GM18868 (cell line): ENCODE measurements around the gene PRM2.

Experiments used
- ATAC-seq: cut with Tn5 transposase; IDR thresholded peaks from one replicate; pipeline ENCODE4 v1.9.1; 2021; ENCODE audit warnings: mild to moderate bottlenecking, moderate library complexity; ENCODE audit not compliant: unreplicated experiment

Gene PRM2

DNA sequence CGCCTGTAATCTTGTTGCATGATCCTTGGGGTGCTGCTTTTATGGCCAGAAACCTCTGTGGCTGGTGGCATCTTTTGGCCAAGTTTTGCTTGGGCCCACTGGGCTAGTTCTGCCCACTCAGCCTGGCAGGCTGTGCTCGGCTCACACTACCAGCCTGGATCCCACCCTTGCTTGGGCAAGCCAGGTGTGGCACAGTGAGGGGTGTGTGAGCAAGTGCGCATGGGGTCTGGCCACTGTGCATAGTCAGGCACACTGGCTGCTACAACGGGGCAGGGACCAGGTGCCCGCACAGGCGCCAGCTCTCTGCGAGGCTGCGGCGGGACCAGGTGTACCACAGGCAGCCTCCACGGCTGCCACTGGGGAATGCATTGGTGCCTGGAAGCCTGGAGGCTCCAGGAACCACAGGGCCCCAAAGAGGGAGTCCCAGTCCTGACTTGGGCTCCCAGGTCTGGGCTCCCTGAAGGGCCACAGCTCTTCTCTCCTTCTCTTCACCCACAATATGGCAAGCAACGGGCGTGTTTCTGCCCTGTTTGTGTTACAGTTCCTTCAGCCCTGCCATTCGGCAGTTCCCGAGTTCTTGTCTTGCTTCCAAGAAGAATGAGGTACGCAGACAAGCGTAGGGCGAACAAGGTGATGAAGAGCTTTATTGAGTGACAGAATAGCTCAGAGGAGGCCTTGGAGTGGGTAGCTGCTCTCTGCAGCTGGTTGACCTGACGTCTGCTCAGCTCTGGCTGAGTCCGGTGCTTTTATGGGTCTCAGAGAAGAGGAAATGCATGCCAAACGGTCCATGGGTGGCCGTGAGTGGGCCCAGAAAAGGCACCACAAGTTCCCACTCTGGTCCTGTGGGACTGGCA lies 31.6 kb upstream of the PRM2 start:
- no peak for ATAC-seq

DNA sequence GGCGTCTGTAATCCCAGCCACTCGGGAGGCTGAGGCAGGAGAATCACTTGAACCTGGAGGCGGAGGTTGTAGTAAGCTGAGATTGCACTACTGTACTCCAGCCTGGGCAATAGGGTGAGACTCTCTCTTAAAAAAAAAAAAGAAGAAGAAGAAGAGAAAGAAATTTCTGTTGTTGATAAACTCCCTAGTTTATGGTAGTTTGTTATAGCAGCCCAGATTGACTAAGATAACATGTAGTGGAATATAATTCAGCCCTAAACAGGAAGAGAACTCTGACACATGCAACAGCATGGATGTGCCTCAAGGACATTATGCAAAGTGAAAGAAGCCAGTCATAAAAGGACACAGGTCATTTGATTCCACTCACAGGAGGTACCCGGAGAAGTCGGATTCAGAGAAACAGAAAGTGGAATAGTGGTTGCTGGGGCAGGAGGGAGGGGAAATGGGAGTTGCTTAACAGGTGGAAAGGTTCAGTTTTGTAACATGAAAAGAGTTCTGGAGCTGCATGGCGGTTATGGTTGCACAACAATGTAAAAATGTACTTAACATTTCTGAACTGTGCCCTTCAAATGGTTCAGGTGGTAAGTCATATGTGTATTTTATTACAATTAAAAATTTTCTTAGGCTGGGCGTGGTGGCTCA lies 30.8 kb upstream of the PRM2 start:
- no peak for ATAC-seq

DNA sequence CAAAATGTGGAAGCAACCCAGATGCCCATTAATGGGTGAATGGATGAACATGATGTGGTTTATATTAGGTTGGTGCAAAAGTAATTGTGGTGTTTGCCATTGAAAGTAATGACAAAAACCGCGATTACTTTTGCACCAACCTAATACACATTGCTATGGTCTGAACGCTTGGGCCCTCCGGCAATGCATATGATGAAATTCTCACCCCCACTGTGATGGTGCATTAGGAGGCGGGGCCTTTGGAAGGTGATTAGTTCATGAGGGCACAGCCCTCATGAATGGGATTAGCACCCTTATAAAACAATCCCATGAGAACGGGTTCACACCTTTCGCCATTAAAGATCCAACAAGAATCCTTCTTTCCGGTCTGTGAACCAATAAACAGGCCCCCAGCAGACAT lies 30.1 kb upstream of the PRM2 start:
- ATAC-seq: no peak

DNA sequence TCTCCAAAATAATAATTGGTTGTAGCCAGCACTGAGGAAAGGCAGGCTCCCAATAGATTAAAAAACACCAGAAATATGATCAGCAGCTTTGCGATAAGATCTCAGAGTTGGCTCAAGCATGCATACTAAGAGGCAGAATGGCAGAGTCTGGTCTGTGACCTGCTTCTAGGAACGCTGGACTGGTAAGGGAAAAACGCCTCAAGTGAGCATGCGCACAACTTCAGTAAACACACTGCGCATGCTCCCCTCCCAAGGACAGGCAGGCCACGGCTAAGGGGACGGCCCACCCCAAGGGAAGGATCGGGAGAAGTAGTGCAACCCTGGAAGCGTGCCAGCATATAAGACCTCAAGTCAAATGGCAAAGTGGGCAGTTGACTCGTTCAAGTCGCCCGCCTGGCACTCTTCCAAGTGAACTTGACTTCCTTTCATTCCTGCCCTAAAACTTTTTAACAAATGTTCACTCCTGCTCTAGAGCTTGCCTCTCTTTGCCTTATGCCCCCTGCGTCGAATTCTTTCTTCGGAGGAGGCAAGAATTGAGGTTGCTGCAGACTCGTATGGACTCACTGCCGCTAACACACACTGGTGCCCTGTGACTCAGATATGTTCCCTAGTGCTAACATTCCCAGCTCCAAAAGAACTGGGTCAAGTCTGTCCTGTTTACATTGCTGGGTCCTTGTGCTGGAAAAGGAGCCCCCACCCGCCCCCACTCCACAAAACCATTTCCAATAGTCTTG lies 27.3 kb upstream of the PRM2 start:
- no peak for ATAC-seq

DNA sequence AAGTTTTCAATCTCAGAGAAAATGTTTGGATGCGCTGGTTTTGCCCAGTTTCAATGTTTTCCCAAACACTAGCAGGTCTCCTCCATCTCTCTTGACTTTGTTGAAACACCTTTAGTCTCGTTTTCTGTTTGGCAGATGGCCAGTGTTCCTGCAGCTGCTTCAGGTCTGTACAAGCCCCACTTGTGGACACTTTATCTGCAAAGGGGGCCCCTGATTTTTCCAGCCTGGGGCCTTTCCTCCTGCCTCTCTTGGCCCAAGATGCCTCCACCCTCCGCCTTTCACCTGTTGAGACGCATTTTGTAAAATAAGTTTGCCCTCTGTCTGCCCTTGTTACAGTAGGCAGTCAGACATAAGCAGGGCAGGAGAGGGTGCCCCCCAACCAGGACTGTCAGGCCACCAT lies 26.7 kb upstream of the PRM2 start:
- no peak for ATAC-seq

DNA sequence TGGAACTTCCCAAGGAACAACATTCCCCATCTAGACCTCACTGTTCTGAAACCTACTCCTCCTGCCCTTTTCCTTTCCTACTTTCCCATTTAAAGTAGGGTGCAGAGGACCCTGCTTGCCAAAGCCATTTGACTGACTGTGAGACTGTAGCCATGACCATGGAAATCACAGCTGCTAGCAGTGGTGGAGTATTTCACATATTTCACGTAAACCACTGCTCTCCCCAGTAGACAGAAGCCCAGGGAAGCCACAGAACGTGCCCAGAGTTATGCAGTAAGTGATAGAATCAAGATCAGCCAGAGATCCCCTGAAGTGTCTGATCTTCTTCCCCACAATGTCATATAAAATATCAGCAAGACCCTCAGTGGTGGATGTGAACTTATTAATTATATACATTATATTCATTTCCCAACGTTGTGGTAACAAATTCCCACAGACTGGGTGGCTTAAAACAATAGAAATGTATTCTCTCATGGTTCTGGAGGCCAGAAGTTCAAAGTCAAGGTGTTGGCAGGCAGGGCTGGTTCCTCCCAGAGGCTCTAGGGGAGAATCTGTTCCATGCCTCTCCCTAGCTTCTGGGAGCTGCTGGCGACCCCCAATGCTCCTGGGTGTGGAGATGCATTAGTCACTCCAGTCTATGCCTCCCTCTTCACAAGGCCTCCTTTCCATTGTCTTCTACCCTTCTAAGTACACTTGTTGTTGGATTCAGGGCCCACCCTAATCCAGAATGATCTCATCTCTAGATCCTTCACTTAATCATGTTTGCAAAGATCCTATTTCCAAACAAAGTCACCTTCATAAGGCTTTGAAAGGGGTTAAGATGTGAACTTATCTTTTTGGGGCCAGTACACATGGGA lies 25.6 kb upstream of the PRM2 start:
- no peak for ATAC-seq

DNA sequence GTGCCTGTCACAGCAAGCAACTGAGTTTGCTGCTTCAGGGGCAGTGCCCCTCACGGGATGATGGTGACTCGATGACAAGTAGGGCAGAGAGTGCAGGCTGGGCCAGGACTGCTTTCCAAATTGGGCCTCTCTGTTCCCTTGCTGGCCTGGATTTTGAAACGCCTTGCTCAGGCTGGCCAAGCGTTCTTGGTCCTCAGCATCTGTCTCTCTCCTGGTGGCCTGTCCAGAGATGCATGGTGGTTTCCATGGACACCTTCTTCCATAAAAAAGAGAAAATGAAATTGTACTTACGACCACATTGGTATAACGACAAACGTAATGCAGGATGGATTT lies 24.2 kb upstream of the PRM2 start:
- no peak for ATAC-seq

DNA sequence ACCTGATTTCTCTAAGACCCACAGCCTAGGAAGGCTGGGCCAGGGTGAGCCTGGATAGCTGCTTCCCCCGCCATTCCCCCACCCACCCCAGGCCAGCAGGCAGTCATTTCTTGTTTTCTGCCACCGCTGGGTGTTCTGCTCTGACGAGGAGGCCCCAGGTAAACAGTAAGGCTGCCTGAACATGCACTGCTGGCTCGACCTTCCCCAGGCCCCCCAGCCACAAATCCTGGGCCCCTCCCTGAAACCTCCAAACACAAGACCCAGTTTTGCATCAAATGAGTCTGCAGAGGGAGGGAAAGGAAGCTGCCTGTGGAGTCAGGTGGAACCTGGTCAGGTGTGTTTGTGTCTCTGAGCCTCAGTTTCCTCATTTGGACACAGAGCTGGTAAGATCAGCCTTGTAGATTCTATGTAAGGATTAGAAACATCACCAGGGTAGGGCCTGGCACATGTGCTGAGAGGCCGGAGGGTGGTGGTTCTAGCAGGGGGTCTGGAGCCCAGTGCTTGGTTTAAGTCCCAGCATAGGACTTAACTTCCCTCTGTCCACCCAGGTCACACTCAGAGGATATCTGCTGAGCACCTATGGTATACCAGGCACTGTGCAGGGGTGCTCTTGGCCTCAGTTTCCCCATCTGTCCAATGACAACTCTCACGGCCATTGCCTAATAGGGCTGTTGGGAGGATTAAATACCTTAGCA lies 23.7 kb upstream of the PRM2 start:
- ATAC-seq: no peak

DNA sequence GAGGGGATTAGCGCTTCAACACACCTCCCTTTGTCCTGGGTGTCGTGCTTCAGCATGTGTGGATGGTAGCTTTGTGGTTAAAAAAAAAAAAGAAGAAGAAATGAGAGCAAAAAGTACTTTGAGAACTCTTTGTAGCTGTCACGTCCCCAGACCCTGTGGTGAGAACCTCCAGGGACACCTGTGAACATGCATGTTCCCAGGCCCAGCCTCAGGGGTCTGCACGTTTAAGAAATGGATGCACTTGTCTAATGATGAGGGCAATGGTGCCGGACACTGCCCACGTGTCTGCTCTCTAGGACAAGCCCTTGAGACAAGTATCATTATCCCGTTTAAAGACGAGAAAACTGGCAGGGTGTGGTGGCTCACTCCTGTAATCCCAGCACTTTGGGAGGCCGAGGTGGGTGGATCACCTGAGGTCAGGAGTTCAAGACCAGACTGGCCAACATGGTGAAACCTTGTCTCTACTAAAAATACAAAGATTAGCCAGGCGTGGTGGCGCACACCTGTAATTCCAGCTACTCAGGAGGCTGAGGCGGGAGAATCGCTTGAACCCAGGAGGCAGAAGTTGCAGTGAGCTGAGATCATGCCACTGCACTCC lies 22.8 kb upstream of the PRM2 start:
- peak; percentile 44 for ATAC-seq

DNA sequence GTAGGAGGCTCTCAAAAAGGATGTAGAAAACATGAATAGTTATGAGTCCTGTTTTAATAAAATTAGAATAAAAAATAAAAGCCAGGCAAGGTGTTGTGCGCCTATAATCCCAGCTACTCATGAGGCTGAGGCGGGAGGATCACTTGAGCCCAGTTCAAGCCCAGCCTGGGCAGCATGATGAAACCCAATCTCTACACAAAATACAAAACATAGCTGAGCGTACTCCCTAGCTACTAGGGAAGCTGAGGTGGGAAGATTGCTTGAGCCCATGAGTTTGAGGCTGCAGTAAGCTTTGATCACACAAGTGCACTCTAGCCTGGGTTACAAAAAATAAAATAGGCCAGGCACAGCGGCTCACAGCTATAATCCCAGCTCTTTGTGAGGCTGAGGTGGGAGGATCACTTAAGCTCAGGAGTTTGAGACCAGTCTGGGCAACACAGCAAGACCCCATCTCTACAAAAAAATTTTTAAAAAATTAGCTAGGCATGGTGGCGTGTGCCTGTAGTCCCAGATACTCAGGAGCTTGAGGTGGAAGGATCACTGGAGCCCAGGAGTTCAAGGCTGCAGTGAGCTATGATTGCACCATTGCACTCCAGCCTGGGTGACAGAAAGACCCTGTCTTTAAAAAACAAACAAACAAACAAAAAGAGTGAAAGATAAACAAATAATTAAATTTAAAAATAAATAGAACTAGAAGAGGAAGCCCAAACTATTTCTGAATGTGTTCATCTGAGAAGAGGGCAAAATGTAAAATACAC lies 22.0 kb upstream of the PRM2 start:
- ATAC-seq: no peak

DNA sequence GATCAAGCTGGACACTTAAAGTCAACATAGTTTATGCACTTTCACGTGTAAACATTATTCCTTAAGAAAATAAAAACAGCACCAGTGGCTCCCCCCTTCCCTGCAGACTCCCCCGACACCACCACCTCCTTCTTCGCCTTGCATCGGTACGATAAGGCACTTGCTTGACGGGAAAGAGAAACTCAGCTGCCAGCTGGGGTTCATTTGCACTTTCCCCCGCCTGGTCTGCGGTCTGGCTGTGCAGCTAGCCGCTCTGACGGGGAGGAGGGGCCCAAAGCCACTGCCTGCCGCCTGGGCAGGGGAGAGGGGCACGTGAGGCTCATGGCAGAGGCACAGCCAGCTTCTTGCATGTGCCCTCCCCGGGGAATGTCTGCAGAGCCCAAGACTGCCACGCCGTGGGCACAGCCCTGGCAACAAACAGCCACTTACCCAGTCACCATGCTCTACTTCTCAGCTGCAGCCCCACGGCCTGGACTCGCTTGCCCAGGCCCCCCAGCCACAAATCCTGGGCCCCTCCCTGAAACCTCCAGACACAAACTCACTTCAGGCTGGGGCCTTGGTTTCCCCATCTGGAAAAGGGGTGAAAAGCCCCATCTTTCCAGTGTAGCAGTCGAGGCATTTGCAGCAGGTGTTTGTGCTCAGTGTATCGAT lies 21.3 kb upstream of the PRM2 start:
- ATAC-seq: peak; percentile 67

DNA sequence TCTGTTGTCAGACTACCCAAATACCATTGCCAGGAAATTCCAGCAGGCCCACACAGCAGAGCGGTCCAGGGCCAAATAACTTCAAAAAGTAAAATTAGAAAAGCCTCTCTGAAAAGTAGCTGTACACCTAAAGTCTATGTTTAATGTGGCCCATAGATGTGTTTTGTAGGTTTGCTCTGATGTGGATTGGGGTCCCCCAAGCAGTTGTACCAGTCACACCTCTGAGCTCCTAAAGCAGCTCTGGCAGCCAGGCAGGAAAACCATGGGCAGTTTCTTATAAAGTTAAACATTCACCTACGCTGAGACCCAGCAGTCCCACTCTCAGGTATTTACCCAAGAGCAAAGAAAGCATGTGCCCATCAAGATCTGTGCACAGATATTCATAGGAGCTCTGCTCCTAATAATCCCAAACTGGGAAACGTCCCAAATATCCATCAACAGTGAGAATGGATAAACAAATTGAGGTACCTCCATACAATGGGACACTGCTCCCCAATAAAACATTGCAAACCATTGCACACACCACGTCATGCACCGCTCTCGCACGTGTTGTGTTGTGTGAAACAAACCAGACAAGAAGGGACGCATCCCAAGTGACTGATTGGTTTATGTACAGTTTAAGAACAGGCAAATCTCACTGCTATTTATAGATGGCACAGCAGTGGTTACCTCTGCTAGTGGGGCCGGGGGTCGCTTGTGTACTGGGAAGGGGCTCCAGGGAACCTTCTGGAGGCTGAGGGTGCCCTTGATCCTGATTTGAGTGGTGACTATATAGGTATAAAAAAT lies 20.6 kb upstream of the PRM2 start:
- ATAC-seq: no peak

DNA sequence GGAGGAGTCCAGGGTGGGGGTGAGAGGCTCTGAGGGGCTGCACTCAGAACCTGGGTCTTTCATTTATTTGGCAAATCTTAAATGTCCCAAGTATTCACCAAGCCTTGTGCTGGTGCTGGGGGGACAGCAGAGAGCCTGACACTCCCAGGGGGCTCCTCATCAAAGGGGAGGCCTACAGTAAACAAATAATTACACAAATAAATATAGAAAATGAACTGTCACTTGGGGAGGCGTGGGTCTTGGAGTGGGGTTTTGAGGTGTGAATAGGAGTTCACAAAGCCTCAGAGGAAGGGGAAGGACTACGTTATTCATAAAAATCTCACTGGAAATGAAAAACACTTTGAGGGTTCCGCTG lies 20.0 kb upstream of the PRM2 start:
- no peak for ATAC-seq

DNA sequence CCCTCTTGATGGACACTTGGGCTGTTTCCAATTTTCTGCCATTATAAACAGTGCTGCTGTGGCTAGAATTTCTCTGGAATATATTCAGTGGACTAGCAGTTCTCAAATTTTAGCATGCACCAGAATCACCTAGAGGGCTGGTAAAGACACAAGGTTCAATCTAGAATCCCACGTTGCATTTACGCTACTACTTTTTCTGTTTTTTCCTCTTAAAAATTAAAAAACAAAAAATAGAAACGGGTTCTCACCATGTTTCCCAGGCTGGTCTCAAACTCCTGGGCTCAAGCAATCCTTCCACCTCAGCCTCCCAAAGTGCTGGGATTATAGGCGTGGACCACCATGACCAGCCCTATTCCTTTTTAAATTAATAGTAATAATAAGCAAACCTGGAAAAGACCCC lies 19.4 kb upstream of the PRM2 start:
- no peak for ATAC-seq

DNA sequence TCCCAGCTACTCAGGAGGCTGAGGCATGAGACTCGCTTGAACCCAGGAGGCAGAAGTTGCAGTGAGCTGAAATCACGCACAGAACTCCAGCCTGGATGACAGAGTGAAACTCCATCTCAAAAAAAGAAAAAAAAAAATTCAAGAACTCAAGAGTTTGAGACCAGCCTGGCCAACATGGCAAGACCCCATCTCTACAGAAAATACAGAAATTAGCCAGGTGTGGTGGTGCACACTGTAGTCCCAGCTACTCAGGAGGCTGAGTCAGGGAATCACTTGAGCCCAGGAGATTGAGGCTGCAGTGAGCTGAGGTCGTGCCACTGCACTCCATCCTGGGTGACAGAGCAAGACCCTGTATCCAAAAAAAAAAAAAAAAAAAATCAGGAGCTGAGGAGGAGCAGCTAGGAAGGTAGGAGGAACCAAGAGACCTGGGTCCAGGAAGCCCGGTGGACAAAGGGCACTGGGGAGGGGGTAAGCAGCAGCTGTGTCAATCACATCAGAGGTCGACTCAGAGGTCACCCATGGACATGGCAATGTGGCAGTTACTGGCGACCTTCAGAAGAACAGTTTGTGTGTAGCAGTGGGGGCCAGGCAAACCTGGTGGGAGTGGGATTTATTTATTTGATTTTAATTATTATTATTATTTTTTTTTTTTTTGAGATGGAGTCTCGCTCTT lies 15.9 kb upstream of the PRM2 start:
- ATAC-seq: no peak

DNA sequence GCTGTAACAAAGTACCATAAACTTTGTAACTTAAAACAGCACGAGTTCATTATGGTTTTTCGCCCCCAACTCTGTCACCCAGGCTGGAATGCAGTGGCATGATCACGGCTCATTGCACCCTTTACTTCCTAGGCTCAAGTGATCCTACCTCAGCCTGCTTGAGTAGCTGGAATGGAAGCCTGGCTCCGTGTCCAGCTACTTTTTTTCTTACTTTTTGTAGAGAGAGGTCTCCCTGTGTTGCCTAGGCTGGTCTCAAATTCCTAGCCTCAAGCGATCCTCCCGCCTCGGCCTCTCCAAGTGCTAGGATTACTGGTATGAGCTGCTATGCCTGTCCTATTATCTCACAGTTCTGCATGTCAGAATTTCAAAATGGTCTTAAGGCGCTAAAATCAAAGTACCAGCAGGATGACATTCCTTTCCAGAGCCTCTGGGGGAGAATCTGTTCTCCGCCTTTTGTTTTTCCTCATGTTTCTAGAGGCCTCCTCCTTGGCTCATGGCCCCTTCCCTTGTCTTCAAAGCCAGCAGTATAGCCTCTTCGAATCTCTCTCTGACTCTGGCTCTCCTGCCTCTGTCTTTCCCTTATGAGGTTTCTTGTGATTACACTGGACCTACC lies 14.9 kb upstream of the PRM2 start:
- no peak for ATAC-seq
